NCI-H345 (cell line): ENCODE measurements around the gene MAN2A2.
A peak's percentile ranks its signal among the peaks of the same experiment; 100 is the strongest.

Experiments used
- DNase-seq: peaks from one replicate; lab custom pipeline; 2025; lab: John Stamatoyannopoulos, UW

Gene MAN2A2

GRCh38 chr15:90902840-90903732 lies at the start of gene MAN2A2:
Gene MAN2A2 (plus strand): TSS chr15:90903302. CDS start chr15:90904208, 906 bp downstream.
- DNase-seq, result peak; percentile 38

- DNase-seq, result no peak
Observed at GRCh38 chr15:90855139-90855538, 48.0 kb upstream of the MAN2A2 start.

GRCh38 chr15:90857337-90857736 lies 45.8 kb upstream of the MAN2A2 start:
- DNase-seq, result no peak

- no peak for DNase-seq
Observed at GRCh38 chr15:90857883-90858443, 45.1 kb upstream of the MAN2A2 start.

GRCh38 chr15:90859234-90860131 lies 43.6 kb upstream of the MAN2A2 start:
- no peak for DNase-seq

- DNase-seq, result no peak
Observed at GRCh38 chr15:90860450-90860849, 42.7 kb upstream of the MAN2A2 start.

GRCh38 chr15:90860942-90861675 lies 42.0 kb upstream of the MAN2A2 start:
- peak; percentile 83 for DNase-seq

- no peak for DNase-seq
Observed at GRCh38 chr15:90862487-90862886, 40.6 kb upstream of the MAN2A2 start.

GRCh38 chr15:90862964-90863778 lies 39.9 kb upstream of the MAN2A2 start:
- DNase-seq, result no peak

- DNase-seq, result no peak
Observed at GRCh38 chr15:90863987-90864386, 39.1 kb upstream of the MAN2A2 start.

GRCh38 chr15:90864507-90864906 lies 38.6 kb upstream of the MAN2A2 start:
- no peak for DNase-seq

- DNase-seq, result no peak
Observed at GRCh38 chr15:90865702-90866101, 37.4 kb upstream of the MAN2A2 start.

- peak; percentile 71 for DNase-seq
Observed at GRCh38 chr15:90866161-90866715, 36.9 kb upstream of the MAN2A2 start.

GRCh38 chr15:90866800-90867199 lies 36.3 kb upstream of the MAN2A2 start:
- no peak for DNase-seq

- no peak for DNase-seq
Observed at GRCh38 chr15:90868261-90868689, 34.8 kb upstream of the MAN2A2 start, which contains the start of gene FURIN. Gene FURIN (plus strand): TSS chr15:90868588. CDS start chr15:90875741, 7,153 bp downstream.

- no peak for DNase-seq
Observed at GRCh38 chr15:90869140-90869541, 34.0 kb upstream of the MAN2A2 start.

- DNase-seq, result peak; percentile 29
Observed at GRCh38 chr15:90869601-90870353, 33.3 kb upstream of the MAN2A2 start.

GRCh38 chr15:90870354-90871138 lies 32.6 kb upstream of the MAN2A2 start:
- no peak for DNase-seq
